ENCODE measurements around the gene POLR1B.
"Not testable (repeated sequence)": the region's sequence is repeated elsewhere in the genome, so short reads cannot be mapped to it uniquely, and the experiment has no call there.

The POLR1B gene

GRCh38 chr2:112541315-112542122, 746 bp upstream of the POLR1B start:
- DNase-seq (ENCODE audit: low spot score), result no peak

- DNase-seq (ENCODE audit: low spot score), result peak; percentile 7
Observed at GRCh38 chr2:112542984-112543661, 858 bp downstream of the POLR1B start.

- no peak for DNase-seq (ENCODE audit: low spot score)
Observed at GRCh38 chr2:112547333-112547732, 5.1 kb downstream of the POLR1B start.

GRCh38 chr2:112548980-112549379, 6.7 kb downstream of the POLR1B start:
- no peak for DNase-seq (ENCODE audit: low spot score)

- DNase-seq (ENCODE audit: low spot score), result no peak
Observed at GRCh38 chr2:112566104-112566503, 23.8 kb downstream of the POLR1B start.

- not testable (repeated sequence) for DNase-seq (ENCODE audit: low spot score)
Observed at GRCh38 chr2:112566508-112566907, 24.2 kb downstream of the POLR1B start.

GRCh38 chr2:112572005-112572404, 29.7 kb downstream of the POLR1B start:
- no peak for DNase-seq (ENCODE audit: low spot score)

GRCh38 chr2:112577756-112578155, 35.5 kb downstream of the POLR1B start:
- DNase-seq (ENCODE audit: low spot score), result no peak

- DNase-seq (ENCODE audit: low spot score), result peak; percentile 9
Observed at GRCh38 chr2:112579241-112579640, 37.0 kb downstream of the POLR1B start.

GRCh38 chr2:112580084-112580483, 37.8 kb downstream of the POLR1B start:
- no peak for DNase-seq (ENCODE audit: low spot score)

- peak; percentile 70 for DNase-seq (ENCODE audit: low spot score)
Observed at GRCh38 chr2:112582314-112582746, 40.1 kb downstream of the POLR1B start.

- DNase-seq (ENCODE audit: low spot score), result no peak
Observed at GRCh38 chr2:112583497-112584133, 41.4 kb downstream of the POLR1B start.

- peak; percentile 94 for DNase-seq (ENCODE audit: low spot score)
Observed at GRCh38 chr2:112584134-112584890, 42.0 kb downstream of the POLR1B start, which contains the start of gene CHCHD5. Gene CHCHD5, plus strand, starts transcription at chr2:112584609. Its CDS starts 39 bp downstream, at chr2:112584648.

GRCh38 chr2:112584891-112585250, 42.6 kb downstream of the POLR1B start:
- no peak for DNase-seq (ENCODE audit: low spot score)

GRCh38 chr2:112585400-112585799, 43.1 kb downstream of the POLR1B start:
- no peak for DNase-seq (ENCODE audit: low spot score)

- no peak for DNase-seq (ENCODE audit: low spot score)
Observed at GRCh38 chr2:112585873-112586464, 43.7 kb downstream of the POLR1B start.

GRCh38 chr2:112588611-112589045, 46.4 kb downstream of the POLR1B start:
- no peak for DNase-seq (ENCODE audit: low spot score)

- DNase-seq (ENCODE audit: low spot score), result no peak
Observed at GRCh38 chr2:112591413-112591812, 49.1 kb downstream of the POLR1B start.

GRCh38 chr2:112593736-112594135, 51.5 kb downstream of the POLR1B start:
- no peak for DNase-seq (ENCODE audit: low spot score)

GRCh38 chr2:112597537-112598322, 55.5 kb downstream of the POLR1B start:
- no peak for DNase-seq (ENCODE audit: low spot score)

- no peak for DNase-seq (ENCODE audit: low spot score)
Observed at GRCh38 chr2:112600634-112601033, 58.4 kb downstream of the POLR1B start.

All from LoVo (cell line).